GM21447 (cell line): Measurements from ENCODE around the gene ZFYVE27.

Source experiments
- ATAC-seq: cut with Tn5 transposase; IDR thresholded peaks from one replicate; pipeline ENCODE4 v1.9.1; 2021; ENCODE audit not compliant: unreplicated experiment

The ZFYVE27 gene

DNA sequence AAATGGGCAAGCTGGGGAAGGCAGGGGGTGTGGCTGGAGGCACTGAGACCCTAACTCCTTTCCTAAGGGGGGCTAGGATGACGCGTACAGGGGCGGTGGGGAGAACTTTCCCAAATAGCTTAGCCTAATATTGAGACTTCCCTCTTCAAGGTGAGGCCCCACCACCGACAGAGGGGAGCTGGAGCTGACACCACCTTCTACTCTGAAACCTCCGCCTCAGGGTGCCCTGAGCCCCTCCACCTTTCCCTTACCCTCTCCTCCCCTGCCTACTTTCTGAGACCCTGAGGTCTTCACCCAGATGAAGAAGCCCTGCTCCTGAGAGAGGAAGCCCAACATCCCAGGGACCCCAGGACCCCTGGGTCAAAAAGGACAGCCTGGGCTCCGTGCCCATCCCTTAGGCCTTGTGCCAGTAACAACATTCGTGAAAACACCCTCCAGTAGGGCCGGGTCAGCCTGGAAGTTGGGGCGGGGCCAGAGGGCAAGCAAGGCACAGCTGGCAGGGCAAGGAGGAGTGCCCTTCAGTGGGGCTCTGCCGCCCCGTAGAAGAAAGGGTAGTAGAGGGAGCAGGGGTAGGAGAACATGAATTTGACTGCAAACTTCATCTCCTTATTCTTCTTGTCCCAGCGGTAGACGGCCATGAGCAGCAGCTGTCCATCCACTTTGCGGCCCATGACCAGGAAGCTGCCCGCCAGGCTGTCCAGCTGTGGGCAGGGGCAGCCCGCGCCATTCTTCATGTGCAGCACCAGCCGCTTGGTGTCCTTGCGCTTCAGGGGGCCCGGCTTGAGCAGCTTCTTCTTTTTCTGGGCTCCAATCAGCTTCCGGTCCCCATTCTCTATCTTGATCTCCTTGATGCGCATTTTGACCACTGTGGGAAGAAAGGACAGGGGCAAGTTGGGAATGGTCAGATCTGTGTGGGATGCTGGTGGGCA is 30.3 kb downstream of the ZFYVE27 start:
- no peak for ATAC-seq

DNA sequence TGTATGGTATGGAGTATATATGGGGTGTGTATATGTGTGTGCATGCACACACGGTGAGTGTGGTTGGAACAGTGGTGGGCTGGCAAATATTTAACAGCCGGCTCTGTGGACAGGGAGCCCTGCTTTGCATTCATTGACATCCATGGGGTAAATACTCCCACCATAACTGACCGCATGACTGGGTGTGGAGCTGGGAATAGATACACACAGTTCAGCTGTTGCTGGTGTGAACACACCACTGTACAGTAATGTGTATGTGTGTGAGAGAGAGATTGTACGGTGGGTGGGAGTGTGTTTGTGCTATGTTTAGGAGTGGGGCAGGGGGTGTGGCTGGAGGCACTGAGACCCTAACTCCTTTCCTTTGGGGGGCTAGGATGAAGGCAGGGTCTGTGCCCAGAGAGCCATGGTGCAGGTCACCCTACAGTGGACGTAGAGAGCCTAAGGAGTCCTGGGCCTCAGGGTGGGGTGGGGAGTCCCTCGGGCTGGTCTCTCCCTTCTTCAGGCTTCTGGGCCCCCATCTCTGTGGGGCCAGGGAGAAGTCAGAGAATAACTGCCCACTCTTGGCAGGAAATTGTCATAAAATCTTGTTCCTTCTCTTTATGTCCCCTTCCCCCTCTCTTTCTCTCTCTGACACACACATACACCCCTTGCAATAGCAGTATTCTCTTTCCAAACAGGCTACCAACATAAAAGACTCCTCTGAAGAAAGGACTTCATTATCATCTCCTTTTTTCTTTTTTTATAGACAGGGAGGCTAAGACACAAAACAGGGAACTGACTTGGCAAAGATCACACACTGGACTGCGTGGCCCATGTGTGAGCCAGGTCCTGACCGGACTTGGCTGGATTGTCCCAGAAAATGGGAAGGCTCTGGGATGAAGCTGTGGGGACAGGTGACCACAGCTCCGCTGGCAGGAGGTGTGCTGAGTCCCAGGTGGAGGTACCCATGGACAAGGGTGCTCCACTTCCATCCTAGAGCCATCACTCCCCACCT is 31.7 kb downstream of the ZFYVE27 start:
- ATAC-seq = no peak

DNA sequence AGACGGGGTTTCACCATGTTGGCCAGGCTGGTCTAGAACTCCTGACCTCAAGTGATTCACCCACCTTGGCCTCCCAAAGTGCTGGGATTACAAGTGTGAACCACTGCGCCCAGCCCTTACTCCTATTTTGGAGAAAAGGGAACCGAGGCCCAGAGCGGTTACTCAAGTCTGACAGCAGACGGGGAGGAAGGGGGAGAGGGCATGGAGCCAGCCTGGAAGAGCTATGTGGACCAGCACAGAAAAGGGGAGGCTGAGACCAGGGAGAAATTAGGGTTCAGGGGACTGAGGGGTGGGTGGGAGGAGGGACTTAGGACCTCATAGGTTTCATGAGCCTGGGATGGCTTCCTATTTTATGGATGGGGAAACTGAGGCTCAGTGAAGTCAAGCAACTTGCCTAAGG is 33.3 kb downstream of the ZFYVE27 start:
- ATAC-seq = no peak

DNA sequence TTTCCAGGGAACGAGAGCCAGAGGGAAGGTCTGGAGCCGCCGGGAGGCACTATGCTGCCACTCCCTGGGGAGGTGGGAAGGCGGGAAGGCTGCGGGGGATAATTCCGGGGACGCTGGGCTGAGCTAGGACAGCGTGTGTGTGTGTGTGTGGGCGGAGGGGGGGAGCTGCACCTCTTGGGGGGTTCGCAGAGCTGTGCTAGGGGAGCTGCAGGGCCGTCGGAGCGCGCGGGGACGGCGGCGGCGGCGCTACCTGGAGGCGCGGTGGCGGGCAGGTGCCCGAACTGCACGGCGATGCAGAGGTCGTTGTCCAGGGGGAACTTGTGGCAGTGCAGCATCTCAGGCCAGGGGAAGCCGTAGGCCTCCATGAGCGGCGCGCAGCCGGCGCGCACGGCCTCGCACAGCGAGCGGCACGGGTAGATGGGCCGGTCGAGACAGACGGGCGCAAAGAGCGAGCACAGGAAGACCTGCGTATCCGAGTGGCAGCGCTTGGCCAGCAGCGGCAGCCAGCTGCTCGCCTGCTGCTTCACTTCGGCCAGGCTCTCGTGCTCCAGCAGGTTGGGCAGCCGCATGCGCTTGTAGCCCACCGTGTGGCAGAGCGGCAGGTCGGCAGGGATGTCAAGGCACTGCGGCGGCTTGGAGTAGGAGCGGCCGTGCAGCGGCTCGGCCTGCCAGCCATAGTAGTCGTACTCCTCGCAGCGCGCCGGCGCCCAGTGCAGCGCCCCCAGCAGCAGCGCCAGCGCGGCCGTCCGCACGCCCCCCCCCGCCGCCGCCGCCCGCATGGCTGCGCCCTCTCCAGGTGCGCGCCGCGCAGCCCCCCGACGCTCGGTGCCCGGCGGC is 34.3 kb downstream of the ZFYVE27 start:
- ATAC-seq = no peak

DNA sequence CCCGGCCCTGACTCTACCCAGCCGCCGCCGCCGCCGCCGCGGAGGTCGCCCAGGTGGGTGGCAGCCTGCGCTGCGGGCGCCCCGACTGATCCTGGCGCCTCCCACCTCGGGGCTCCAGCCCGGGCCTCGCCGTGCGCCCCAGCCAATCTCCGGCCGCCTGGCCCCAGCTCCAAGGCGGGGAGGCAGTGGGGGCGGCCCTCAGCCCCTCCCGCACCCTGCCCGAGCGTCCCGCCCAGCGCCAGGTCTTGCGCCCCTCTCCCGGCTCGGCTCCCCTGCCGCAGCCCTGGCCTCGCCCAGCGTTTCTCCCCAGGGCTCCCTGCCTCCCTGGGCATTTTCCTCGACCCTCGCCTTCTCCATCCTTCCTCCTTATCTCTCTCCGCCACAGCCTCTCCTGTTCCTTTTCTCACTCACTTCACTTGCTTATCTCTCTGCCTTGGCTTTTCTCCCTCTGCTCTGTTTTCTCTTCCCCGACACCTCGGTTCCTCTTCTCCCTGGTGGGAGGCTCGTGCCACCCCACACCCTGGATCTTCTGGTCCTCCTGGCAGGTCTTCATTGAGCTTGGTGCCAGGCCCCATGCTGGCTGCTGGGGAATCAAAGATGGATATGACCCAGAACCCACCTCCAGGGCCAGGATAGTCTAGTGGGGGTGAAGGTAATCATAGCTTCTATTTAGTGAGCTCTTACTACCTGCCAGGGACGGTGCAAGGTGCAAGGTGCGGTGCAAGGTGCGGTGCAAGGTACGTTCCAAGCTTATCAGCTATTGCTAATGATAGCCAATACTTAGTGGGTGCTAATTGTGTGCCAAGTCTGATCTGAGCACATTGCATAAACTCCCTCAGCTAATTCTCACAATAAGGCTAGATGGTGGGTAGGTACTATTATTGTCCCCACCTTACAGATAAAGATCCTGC is 35.2 kb downstream of the ZFYVE27 start, which contains the start of gene SFRP5:
SFRP5 (minus strand) TSS at position 87 of the 911 bp plus-strand sequence. CDS start 166 bp downstream, outside the sequence.
- ATAC-seq = no peak

DNA sequence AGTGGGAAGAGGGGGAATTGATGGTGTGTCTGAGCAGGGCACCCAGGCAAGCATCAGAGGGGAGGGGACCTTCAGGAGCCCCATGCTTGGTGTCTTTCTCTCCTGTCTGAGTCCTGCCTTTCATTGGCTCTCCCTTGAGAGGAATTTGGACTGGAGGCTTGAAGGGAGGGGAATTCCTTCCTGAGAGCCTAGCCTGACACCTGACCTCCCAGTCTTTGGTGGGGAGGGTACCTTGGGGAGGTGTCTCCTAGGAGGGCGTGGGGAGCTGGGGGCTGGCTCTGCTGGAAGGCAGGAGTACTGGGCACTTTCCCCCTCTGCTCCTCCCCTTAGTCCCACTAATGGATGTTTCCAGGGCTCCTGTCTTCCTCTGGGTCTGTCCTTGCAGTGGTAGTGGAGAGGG is 36.2 kb downstream of the ZFYVE27 start:
- ATAC-seq = no peak

GRCh38 chr10:97774811-97775294 is 37.9 kb downstream of the ZFYVE27 start:
- ATAC-seq = no peak

DNA sequence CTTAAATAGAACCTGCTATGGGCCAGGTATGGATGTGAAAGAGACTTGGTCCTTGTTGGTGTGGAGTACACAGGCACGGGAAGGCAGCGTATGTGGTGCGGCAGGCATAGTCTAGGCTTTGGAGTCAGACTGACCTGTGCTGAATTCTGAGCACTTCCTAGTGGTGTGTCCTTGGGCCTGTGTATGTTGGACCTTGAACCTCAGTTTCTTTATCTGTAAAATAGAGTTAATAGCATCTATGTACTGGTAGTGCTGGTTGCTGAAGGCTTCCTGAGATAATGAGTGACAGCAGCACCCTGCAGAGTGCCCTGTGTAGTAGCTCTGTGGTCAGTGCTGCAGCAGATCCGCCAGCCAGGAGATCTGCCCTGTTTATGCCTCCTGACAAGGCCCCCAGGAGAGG is 40.2 kb downstream of the ZFYVE27 start:
- ATAC-seq = no peak

DNA sequence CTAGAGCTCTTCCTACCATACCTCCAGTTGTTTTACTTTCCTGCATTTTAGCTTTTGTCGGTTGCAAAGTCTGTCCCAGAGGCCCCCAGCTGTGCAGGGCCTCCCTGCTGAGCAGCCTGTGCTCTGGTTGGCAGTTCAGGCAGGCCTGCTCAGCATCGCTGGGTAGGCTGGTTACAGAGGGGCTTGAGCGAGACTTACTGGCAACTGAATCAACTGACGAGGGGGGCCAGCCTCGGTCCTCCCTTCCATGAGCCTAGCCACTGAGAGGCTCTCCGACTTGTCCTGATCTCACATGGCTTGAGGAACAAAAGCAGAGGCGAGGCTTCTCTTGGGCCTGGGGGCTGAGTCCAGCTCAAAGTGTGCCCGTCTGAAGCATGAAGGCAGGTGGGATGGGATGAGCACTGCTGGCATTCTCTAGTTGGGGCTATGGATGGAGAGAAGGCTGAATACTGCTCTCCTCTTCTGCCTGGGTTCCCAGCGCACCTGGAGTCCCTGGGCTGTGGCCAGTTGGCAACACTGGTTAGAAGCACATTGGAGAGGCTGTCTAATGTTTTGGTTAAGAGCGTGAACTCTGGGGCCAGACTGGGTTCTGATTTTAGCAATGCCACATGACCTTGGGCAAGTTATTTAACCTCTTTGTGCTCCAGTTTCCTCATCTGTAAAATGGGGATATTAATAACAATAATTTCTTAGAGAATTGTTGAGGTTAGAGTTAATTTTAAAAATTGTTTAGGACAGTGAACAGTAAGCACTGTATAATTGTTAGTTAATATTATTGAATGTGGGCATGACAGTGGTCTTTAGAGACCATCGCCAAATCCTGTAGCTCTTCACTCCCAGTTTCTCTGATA is 41.7 kb downstream of the ZFYVE27 start:
- ATAC-seq = no peak

DNA sequence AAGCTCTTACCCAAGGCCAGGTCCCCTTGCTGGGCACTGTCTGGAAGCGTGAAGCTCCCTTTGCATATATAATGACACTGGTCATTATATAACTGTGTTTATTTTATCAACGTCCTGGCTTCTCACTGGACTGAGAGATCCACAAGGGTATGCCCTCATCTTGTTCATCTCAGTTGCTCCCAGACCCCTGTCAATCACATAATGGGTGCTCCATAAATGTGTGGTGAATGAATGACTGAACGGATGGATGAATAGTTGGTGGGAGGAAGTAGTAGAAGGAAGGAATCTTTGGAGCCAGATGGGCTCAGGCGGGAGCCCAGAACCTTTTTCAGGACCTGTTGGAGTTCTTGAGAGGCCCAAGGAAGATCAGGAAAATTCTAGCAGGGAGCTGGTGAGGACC is 42.6 kb downstream of the ZFYVE27 start:
- no peak for ATAC-seq

DNA sequence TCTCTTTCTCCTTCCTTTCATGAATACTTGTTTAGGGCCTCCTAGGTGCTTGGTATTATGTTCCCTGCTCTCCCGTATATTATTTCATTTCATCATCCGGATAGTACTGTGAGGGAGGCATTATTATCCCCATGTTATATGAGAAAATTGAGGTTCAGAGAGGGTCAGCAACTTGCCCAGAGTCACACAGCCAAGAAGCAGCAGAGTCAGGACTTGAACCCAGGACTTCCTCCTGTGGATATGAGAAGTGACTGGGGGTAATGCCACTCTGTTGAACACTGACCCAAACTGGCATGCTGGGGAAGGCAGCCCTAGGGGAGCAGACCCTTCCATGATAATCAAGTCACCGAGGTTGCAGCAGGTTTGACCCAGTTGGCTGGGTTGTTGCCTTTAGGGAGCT is 43.0 kb downstream of the ZFYVE27 start:
- ATAC-seq = no peak

- ATAC-seq = no peak
Measured at GRCh38 chr10:97780841-97781617, 44.1 kb downstream of the ZFYVE27 start.

DNA sequence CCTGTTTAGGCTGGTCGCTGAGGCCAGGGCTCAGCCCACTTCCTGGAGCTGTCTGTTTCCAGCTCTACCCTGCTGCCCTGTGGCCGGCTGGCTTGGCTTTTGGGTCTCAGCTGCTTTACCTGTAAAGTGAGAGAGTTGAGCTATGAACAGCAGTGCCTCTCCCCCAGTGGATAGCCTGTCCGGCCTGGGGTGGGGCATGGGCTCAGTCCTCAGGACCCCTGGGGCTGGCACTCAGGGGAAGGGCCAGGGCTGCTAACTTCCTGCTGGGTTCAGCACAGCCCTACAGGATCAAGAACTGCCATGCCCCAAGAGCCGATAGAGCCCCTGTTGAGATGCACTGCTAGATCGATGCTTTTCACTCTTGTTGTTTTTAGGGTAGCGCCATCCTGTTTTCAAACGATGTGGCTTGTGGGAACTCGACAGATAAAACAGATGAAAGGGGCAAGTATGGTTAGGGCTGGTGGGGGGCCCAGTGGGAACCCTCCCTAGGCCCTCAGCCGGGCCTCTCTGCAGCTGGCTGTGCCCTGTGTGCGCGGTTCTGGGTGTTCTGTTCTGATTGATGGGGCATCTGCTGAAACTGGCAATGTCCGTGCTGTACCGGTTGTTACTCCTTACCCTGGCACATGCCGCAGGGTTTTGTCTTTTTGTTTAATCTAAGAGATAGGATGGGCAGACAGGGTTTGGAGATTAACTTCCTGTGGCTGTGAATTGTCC is 44.8 kb downstream of the ZFYVE27 start:
- ATAC-seq = no peak

DNA sequence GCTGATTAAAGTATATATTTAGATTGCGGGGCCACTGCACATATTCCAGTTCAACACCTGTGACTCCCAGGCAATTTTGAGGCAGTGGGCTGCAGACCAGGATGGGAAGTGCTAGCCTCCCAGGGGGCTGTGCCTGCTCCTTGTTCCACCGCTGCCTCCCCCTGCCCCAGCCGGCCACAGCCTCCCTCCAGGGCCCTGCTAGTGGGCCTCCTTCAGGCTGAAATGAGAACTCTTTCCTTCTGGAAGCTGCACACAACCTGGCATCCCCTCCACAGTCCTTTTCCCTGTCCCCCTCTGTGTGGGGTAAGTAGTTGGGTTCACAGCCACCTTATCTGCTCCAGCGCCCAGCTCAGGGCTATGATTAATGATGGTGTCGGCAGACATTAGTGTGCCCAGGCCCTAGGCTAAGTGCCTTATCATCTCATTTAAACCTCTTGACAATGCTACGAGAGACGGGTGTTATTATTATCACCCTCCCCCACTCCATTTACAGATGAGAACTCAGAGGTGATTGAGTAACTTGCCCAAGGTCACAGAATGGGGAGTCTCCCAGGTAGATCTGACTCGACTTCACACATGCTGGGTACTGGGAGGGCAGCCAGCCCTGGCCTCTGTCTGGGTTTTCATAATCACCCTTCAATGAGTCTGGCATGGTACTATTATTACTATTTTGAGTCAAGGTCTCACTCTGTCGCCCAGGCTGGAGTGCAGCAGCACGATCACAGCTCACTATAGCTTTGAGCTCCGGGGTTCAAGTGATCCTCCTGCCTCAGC is 45.7 kb downstream of the ZFYVE27 start:
- ATAC-seq = no peak

DNA sequence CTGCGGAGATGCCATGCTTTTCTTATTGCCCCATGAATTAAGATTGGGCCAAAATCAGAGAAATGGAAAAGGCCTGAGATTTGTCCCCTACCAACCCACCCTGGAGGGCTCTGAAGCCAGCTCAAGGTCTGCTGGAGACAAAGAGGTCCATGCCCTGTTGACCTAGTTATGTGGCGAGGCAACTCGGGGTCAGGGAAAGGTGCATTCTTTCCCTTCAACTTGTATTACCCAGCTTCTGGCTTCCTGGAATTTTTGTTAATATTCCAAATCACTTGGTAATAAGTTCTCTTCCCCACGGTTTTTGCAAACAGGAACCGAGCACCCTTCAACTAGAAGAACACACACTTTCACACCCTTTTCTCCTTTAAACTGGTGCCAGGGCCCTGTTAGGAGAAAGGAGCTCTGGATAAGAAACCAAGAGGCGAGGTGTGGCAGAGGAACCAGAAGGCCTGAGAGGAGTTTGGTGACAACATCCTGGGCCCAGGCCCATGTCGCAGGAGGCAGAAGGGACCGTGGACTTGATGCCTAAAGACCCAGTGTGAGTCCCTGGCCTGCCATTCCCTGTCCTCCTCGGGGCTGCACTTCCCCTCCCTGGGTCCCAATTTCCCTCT is 47.4 kb downstream of the ZFYVE27 start:
- no peak for ATAC-seq

DNA sequence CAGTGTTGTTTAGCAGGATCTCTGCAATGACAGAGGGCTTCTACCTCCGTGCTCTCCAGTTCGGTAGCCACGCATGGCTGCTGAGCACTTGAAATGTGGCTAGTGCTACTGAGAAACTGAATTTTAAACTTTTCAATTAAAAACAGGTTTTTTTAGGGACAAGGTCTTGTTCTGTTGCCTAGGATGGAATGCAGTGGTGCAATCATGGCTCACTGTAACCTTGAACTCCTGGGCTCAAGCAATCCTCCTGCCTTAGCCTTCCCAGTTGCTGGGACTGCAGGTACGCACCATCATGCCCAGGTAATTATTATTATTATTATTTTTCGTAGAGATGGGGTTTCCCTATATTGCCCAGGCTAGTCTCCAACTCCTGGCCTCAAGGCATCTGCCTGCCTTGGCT is 48.3 kb downstream of the ZFYVE27 start:
- no peak for ATAC-seq
